Activated naive CD4-positive, alpha-beta T cell treated with anti-CD3 and anti-CD28 coated beads for 36 hours (primary cell): ENCODE data around the gene TYROBP. TPM values are rescaled to one million over a fixed set of nuclear protein-coding genes. Genes with fewer than 3 reads are reported as not detected.
"Not testable (repeated sequence)": the region's sequence is repeated elsewhere in the genome, so short reads cannot be mapped to it uniquely, and the experiment has no call there.

Experiments used
- CTCF ChIA-PET: fragments of 350-600 bp; sonication (Branson Sonifier 250); formaldehyde crosslinking; loops from one replicate; lab custom pipeline; 2021; ENCODE audit warnings: antibody characterized with exemption; lab: Charles Lee
- DNase-seq: peaks from one replicate; pipeline ENCODE4 v3.0.0-alpha.2; 2020
- H3K27ac Mint-ChIP-seq: one replicate; pipeline ENCODE4 v1.8.0; 2021; ENCODE audit warnings: mild to moderate bottlenecking, mixed read lengths
- H3K27me3 Mint-ChIP-seq: one replicate; pipeline ENCODE4 v1.8.0; 2021; ENCODE audit warnings: low read depth, mixed read lengths
- H3K36me3 Mint-ChIP-seq: one replicate; pipeline ENCODE4 v1.8.0; 2021; ENCODE audit warnings: low read depth, mixed read lengths
- H3K4me1 Mint-ChIP-seq: one replicate; pipeline ENCODE4 v1.8.0; 2021; ENCODE audit warnings: low read depth, mixed read lengths
- H3K4me3 Mint-ChIP-seq: one replicate; pipeline ENCODE4 v1.8.0; 2021; ENCODE audit warnings: mild to moderate bottlenecking, moderate library complexity, mixed read lengths
- H3K9me3 Mint-ChIP-seq: one replicate; pipeline ENCODE4 v1.8.0; 2021; ENCODE audit warnings: mixed read lengths
- intact Hi-C: fragments of 100-400 bp; cut with micrococcal nuclease; formaldehyde crosslinking; loops from one replicate; pipeline ENCODE4 v1.15.1; 2023
- total RNA-seq, 2 experiments: library from RNA; stranded (reverse); gene quantifications; one replicate each; pipeline ENCODE4 v1.2.3, GENCODE V29; 2021

Gene TYROBP
- total RNA-seq, 2 experiments from 2014 or later: not detected

DNA sequence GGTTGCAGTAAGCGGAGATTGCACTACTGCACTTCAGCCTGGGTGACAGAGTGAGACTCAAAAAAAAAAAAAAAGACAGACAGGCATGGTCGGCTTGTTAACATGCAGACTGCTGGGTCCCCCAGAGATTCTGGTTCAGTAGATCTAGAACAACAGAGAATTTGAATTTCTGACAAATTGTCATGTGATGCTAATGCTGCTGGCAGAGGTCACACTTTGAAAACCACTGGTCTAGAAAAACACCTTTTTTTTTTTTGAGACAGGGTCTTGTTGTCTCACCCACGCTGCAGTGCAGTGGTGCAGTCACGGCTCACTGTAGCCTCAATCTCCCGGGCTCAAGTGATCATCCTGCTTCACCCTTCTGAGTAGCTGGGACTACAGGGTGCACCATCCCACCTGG is 20.4 kb upstream of the TYROBP start:
- H3K36me3 Mint-ChIP-seq: no peaks in the 10 kb centered on the region
- H3K27ac Mint-ChIP-seq: no peak overlapping the region
- intact Hi-C loops: no loop called here
- peaks cover 12% of the 10 kb centered on the region for H3K9me3 Mint-ChIP-seq
- H3K4me1 Mint-ChIP-seq: peaks cover 24% of the 10 kb centered on the region
- no peak overlapping the region for H3K4me3 Mint-ChIP-seq
- CTCF ChIA-PET: interaction anchor here (1.7 kb wide), 1 partner anchor 47 kb away, joined by 15 read pairs; no protein-coding TSS in a partner anchor
- DNase-seq: no peak
- H3K27me3 Mint-ChIP-seq: no peaks in the 10 kb centered on the region

DNA sequence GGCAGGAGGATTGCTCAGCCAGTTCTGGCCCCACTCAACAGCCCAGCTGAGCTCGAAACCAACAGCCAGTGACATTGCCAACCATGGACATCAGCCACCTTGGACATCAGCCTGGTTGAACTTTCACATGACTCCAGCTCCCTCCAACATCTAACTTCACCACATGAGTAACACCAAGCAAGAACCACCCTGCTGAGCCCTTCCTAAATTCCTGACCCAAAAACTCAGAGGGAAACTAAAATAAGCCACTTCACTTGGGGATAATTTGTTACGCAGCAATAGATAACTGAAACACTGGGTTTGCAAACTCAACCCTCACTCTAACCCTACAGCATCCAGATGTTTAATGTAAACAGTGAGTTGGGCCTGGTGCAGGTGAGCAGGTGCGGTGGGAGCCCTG is 17.4 kb upstream of the TYROBP start:
- no peak overlapping the region for H3K27ac Mint-ChIP-seq
- CTCF ChIA-PET: interaction anchor here (1.0 kb wide), 1 partner anchor 13 kb away, joined by 4 read pairs; no protein-coding TSS in a partner anchor
- no peaks in the 10 kb centered on the region for H3K27me3 Mint-ChIP-seq
- intact Hi-C loops: no loop called here
- peaks cover 11% of the 10 kb centered on the region for H3K4me1 Mint-ChIP-seq
- no peaks in the 10 kb centered on the region for H3K36me3 Mint-ChIP-seq
- H3K9me3 Mint-ChIP-seq: peaks cover 12% of the 10 kb centered on the region
- H3K4me3 Mint-ChIP-seq: no peak overlapping the region
- DNase-seq: no peak

DNA sequence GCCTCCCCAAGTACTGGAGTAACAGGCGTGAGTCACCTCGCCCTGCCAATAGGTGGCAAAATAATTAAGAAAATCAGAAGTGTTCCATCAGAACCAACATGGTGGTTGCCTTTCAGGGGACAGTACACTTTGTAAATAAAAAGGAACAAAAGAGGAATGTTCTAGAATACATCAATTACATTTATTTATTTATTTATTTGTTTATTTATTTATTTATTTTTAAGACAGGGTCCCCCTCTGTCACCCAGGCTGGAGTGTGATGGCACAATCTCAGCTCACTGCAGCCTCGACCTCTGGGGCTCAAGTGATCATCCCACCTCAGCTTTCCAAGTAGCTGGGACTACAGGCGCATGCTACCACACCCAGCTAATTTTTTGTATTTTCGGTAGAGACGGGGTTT is 12.9 kb upstream of the TYROBP start:
- Mint-ChIP-seq H3K9me3 (peaks cover 11% of the 10 kb centered on the region), H3K27ac (no peak overlapping the region), H3K27me3 (no peaks in the 10 kb centered on the region), H3K4me1 (no peaks in the 10 kb centered on the region), H3K4me3 (no peak overlapping the region), H3K36me3 (no peaks in the 10 kb centered on the region)
- intact Hi-C loops: no loop called here
- no peak for DNase-seq
- CTCF ChIA-PET: no interaction called here

DNA sequence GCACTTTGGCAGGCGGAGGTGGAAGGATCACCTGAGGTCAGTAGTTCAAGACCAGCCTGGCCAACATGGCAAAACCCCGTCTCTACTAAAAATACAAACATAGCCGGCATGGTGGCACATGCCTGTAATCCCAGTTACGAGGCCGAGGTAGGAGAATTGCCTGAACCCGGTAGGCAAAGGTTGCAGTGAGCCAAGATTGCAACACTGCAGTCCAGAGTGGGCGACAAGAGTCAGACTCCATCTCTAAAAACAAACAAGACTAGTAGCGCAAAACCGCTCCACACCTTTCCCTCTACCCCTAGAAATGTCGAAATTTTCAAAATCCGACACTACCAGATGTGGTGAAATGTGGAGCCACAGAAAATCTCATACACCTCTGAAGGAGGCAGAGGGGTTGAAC is 11.2 kb upstream of the TYROBP start:
- CTCF ChIA-PET: no interaction called here
- H3K9me3 Mint-ChIP-seq: no peaks in the 10 kb centered on the region
- no peaks in the 10 kb centered on the region for H3K27me3 Mint-ChIP-seq
- H3K27ac Mint-ChIP-seq: no peak overlapping the region
- no peak for DNase-seq
- H3K36me3 Mint-ChIP-seq: no peaks in the 10 kb centered on the region
- no peaks in the 10 kb centered on the region for H3K4me1 Mint-ChIP-seq
- H3K4me3 Mint-ChIP-seq: no peak overlapping the region
- intact Hi-C loops: no loop called here

DNA sequence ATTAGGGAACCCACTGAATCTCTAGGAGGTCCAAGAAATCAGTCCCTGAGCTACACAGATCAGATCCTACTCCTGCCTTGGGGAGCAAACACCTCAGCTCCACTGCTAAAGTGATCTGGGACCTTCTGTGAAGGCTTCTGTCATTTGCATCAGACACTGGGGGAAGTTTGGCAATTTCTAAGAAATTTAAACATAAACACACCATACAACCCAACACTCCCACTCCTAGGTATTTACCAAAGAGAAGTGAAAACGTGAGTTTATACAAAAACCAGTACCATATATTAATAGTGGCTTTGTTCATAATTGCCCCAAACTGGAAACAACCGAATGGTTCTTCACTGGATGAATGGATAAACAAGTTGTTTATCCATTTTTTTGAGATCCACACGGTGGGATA is 7.3 kb upstream of the TYROBP start:
- H3K36me3 Mint-ChIP-seq: no peaks in the 10 kb centered on the region
- H3K9me3 Mint-ChIP-seq: no peaks in the 10 kb centered on the region
- no peak for DNase-seq
- peaks cover 12% of the 10 kb centered on the region for H3K4me1 Mint-ChIP-seq
- no peak overlapping the region for H3K4me3 Mint-ChIP-seq
- intact Hi-C loops: no loop called here
- CTCF ChIA-PET: no interaction called here
- no peak overlapping the region for H3K27ac Mint-ChIP-seq
- H3K27me3 Mint-ChIP-seq: no peaks in the 10 kb centered on the region

DNA sequence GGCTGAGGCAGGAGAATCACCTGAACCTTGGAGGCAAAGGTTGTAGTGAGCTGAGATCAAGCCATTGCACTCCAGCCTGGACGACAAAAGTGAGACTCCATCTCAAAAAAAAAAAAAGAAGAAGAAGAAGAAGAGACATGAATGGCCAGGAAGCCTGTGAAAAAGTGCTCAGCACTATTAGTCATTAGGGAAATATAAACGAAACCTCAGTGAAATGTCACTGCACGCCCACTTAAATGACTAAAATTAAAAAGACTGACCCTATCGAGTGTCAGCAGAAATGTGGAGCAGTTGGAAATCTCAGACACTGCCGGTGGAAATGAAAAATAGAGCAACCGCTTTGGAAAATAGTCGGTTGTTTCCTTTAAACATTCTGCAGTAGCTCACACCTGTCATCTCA is 5.5 kb upstream of the TYROBP start:
- Mint-ChIP-seq H3K4me1 (peaks cover 23% of the 10 kb centered on the region), H3K27ac (no peak overlapping the region), H3K27me3 (no peaks in the 10 kb centered on the region), H3K4me3 (no peak overlapping the region), H3K9me3 (no peaks in the 10 kb centered on the region), H3K36me3 (no peaks in the 10 kb centered on the region)
- CTCF ChIA-PET: no interaction called here
- no peak for DNase-seq
- intact Hi-C loops: no loop called here

DNA sequence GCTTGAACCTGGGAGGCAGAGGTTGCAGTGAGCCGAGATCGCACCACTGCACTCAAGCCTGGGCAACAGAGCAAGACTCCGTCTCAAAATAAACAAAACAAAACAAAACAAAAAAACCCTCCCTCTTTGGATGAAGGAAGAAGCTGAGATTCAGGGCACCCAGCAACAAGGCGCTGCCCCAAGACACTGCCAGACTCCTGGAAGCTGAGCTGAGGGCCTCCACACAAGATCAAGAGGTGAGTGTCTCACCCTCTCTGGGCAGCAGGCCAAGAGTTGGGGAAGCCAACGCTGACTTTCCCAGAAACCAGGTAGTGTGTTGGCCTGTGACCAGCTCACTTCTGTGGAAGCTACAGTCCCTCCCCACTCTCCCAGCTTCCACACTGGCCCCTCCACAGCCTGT is 3.7 kb upstream of the TYROBP start:
- Mint-ChIP-seq H3K4me1 (peaks cover 28% of the 10 kb centered on the region), H3K36me3 (no peaks in the 10 kb centered on the region), H3K27me3 (no peaks in the 10 kb centered on the region), H3K27ac (no peak overlapping the region), H3K9me3 (no peaks in the 10 kb centered on the region), H3K4me3 (no peak overlapping the region)
- no peak for DNase-seq
- CTCF ChIA-PET: interaction anchor here (0.7 to 1.4 kb wide), 4 partner anchors 9 to 175 kb away, joined by 3 to 4 read pairs (median 4); no protein-coding TSS in a partner anchor
- intact Hi-C loops: no loop called here

DNA sequence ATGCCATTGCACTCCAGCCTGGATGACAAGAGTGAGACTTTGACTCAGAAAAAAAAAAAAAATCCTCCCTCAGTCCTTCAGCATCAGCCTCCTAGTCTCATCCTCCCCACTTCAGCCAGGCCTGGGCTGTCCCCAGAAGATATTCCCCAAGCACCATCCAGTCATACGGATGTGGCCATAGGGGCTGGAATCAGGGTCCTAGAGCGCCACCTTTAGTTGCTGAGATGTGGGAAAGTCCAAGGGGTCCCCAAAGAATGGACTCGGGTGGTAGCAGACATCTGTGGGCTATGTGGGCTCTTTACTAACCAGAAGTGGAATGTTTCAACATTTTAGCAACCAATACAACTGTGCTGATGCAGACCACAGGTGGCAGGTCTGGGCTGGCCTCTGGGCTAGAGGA is 3.1 kb upstream of the TYROBP start:
- Mint-ChIP-seq H3K4me1 (peaks cover 28% of the 10 kb centered on the region), H3K4me3 (no peak overlapping the region), H3K27ac (no peak overlapping the region), H3K27me3 (no peaks in the 10 kb centered on the region), H3K36me3 (no peaks in the 10 kb centered on the region), H3K9me3 (no peaks in the 10 kb centered on the region)
- CTCF ChIA-PET: no interaction called here
- no peak for DNase-seq
- intact Hi-C loops: no loop called here

DNA sequence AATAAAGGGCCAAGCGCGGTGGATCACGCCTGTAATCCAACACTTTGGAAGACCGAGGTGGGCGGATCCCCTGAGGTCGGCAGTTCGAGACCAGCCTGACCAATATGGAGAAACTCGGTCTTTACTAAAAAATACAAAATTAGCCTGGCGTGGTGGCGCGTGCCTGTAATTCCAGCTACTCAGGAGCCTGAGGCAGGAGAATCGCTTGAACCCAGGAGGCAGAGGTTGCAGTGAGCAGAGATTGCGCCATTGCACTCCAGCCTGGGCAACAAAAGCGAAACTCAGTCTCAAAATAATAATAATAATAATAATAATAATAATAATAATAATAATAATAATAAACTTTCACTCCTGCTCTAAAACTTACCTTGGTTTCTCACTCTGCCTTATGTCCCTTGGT is 2.3 kb upstream of the TYROBP start:
- DNase-seq, intact Hi-C loops, H3K27ac Mint-ChIP-seq, CTCF ChIA-PET, H3K36me3 Mint-ChIP-seq, H3K4me3 Mint-ChIP-seq, H3K9me3 Mint-ChIP-seq, H3K27me3 Mint-ChIP-seq: not testable (repeated sequence)
- peaks cover 28% of the 10 kb centered on the region for H3K4me1 Mint-ChIP-seq

DNA sequence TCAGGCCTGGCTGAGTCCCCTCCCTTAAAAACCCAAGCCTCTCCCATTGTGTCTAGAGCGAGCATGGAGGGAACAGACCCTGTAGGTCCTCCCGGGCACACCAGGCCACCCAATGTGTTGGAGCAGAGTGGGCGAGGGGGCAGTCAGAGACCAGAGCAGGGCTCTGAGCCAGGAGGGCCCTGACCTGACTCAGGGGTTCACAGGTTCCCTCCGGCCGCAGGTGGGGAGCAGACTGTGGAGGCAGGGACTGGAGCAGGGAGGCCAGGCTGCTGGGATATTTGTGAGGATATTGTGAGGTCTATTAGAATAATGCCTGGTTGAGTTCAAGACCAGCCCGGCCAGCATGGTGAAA is 1.6 kb upstream of the TYROBP start:
- CTCF ChIA-PET: no interaction called here
- no peak for DNase-seq
- H3K4me1 Mint-ChIP-seq: peaks cover 34% of the 10 kb centered on the region
- no peaks in the 10 kb centered on the region for H3K27me3 Mint-ChIP-seq
- H3K27ac Mint-ChIP-seq: no peak overlapping the region
- H3K36me3 Mint-ChIP-seq: no peaks in the 10 kb centered on the region
- intact Hi-C loops: no loop called here
- H3K4me3 Mint-ChIP-seq: no peak overlapping the region
- no peaks in the 10 kb centered on the region for H3K9me3 Mint-ChIP-seq

DNA sequence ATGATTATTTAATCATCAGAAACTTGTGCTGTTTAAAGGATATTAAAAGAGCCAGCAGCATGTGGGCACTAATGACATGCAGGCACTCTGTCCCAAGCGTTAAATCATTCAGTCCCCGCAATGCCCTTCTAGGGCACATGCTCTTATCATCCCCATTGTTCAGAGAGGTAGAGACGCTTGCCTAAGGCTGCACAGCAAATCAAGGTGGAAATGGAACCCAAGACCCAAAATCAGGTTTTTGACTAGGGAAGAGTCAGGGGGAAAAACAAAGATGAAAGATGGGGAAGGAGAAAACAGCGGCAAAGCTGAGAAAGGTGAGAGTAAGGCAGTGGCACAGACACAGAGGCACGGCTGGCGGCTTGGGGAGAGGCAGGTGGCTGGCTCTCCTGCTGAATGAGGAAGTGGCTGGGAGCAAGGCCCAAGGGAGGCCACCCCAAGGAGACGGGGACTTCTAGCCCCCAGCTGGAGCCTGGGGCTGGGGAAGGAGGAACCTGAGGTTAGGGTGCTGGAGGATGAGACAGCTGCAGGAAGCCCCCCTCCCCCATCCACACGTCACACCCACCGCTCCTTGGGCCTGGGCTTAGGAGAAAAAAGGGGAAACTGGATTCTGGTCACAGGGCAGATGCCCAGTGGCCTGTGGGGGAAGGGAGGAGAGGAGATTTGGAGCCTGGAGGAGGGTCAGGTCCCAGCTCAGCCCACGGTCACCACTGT is 1.0 kb upstream of the TYROBP start:
- intact Hi-C loops: no loop called here
- CTCF ChIA-PET: interaction anchor here (0.6 kb wide), 1 partner anchor 14 kb away, joined by 3 read pairs; no protein-coding TSS in a partner anchor

DNA sequence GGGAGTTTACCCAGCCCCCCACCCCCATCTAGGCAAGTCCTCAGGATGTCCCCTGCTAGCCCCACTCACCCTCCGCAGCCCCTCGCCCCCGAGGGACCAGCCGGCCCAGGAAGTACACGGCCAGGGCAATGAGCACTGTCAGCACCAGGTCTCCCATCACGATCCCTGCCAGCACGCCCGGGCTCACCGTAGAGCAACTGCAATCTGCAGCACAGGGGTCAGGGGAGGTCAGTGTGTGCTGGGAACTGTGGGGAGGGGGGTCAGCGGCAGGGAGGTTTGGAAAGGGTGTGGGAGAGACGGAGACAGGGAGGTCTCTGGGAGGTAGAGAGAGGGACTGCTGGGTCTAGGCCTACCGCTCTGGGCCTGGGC is 734 bp downstream of the TYROBP start:
- Mint-ChIP-seq H3K27ac (no peak overlapping the region), H3K9me3 (no peaks in the 10 kb centered on the region), H3K4me3 (no peak overlapping the region), H3K36me3 (no peaks in the 10 kb centered on the region), H3K27me3 (no peaks in the 10 kb centered on the region), H3K4me1 (peaks cover 52% of the 10 kb centered on the region)
- no peak for DNase-seq
- CTCF ChIA-PET: no interaction called here
- intact Hi-C loops: no loop called here

More for the DNA sequence above, 1.0 kb upstream of the TYROBP start:
- DNase-seq: peak; percentile 42
- no peak overlapping the region for H3K4me3 Mint-ChIP-seq
- H3K4me1 Mint-ChIP-seq: peaks cover 39% of the 10 kb centered on the region
- H3K36me3 Mint-ChIP-seq: no peaks in the 10 kb centered on the region
- no peaks in the 10 kb centered on the region for H3K9me3 Mint-ChIP-seq
- peak overlapping the region; percentile 34 for H3K27ac Mint-ChIP-seq
- no peaks in the 10 kb centered on the region for H3K27me3 Mint-ChIP-seq

DNA sequence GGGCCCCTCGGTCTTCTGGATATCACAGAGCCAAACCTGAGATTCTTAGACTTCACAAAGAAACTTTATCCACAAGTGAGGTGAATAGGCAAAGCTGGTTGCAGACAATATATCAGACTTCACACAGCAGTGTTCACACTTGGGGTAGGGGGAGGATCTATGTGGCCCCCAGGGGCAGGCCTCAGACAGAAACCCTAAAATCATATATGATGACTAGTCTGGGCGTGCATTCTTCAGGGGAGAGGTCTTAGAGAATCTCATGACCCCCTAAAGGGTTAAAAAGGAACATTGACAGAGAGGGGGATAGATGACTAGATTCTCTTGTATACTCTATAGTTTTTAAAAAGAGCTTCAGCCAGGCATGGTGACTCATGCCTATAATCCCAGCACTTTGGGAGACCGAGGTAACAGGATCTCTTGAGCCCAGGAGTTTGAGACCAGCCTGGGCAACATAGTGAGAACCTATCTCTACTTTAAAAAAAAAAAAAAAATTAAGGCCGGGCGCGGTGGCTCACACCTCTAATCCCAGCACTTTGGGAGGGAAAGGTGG is 2.8 kb downstream of the TYROBP start:
- H3K4me3 Mint-ChIP-seq: no peak overlapping the region
- intact Hi-C loops: no loop called here

More for the DNA sequence above, 2.8 kb downstream of the TYROBP start:
- CTCF ChIA-PET: interaction anchor here (0.7 kb wide), 1 partner anchor 127 kb away, joined by 3 read pairs; no protein-coding TSS in a partner anchor
- H3K36me3 Mint-ChIP-seq: no peaks in the 10 kb centered on the region
- peaks cover 58% of the 10 kb centered on the region for H3K4me1 Mint-ChIP-seq
- no peaks in the 10 kb centered on the region for H3K27me3 Mint-ChIP-seq
- H3K27ac Mint-ChIP-seq: no peak overlapping the region
- no peaks in the 10 kb centered on the region for H3K9me3 Mint-ChIP-seq
- no peak for DNase-seq
